ENCODE data around the gene MDM2. TPM values are rescaled to one million over a fixed set of nuclear protein-coding genes. Genes with fewer than 3 reads are reported as not detected.
A peak's percentile ranks its signal among the peaks of the same experiment; 100 is the strongest.

The MDM2 gene
- total and polyA plus RNA-seq, 2 of the 13 experiments (the other 11 are each of a cell fraction or from before 2014, with no cell fraction given) = 29.3 to 314 TPM

GRCh38 chr12:68846811-68847210, 38.8 kb downstream of the MDM2 start:
- POLR2A ChIA-PET = no interaction called here
- H3K79me2 ChIP-seq (ENCODE audit: insufficient read depth, low read length) = no peaks in the 10 kb centered on the region
- FAIRE-seq = no peak

More at GRCh38 chr12:68846811-68847210, 38.8 kb downstream of the MDM2 start:
- Histone ChIP-seq H3K4me3 (replicated peaks in 1 of 3; ENCODE audit: insufficient read depth in 1 of 3, low read depth in 2 of 3, low read length in 3 of 3) (no peak overlapping the region), H3K9me3 (ENCODE audit: low read length) (no peaks in the 10 kb centered on the region), H3K9ac (ENCODE audit: insufficient read depth, low read depth, low read length) (no peak overlapping the region), H3K27ac (ENCODE audit: extremely low read length, insufficient read depth, low read length) (peak overlapping the region; percentile 10), H3K4me2 (ENCODE audit: low read depth, low read length) (no peak overlapping the region), H3K36me3 (replicated peaks in 1 of 2; ENCODE audit: control insufficient read depth in 1 of 2, insufficient read depth in 2 of 2, low read length in 2 of 2) (peaks cover 0 to 7% of the 10 kb centered on the region in 2 experiments; a peak in 2 of 5 replicates), H4K20me1 (ENCODE audit: insufficient read depth, low read length) (peaks cover 17% of the 10 kb centered on the region), H3K27me3 (ENCODE audit: control insufficient read depth in 1 of 2, insufficient read depth in 2 of 2, low read length in 2 of 2) (no peaks in the 10 kb centered on the region), H3K4me1 (ENCODE audit: insufficient read depth, low read length) (peaks cover 43% of the 10 kb centered on the region), H2AFZ (ENCODE audit: low read length) (no peak overlapping the region)
- in situ Hi-C loops (cut with HindIII; ENCODE audit: extremely low pct_ligation_motif_present, low pct_unique_long_range_greater_than_20kb) (no loop called here), intact Hi-C loops (cut with micrococcal nuclease; ENCODE audit: unreplicated experiment) (no loop called here)
- no TSS peak for BruUV-seq (replicated peaks)
- peak; percentile 88 for TF ChIP-seq RBM22 (optimal IDR thresholded peaks at IDR 0.05; ENCODE audit: low read length)
- no peak for TF ChIP-seq ZNF512B (CRISPR knock-in tag; IDR thresholded peaks at IDR 0.05; ENCODE audit: borderline replicate concordance)
- TF ChIP-seq ATAD3A (CRISPR knock-in tag; IDR thresholded peaks at IDR 0.05) = no peak
- TF ChIP-seq SSRP1 (CRISPR knock-in tag; IDR thresholded peaks at IDR 0.05) = 0 out of 2 replicates have a peak, but pooled peaks have one; percentile 48
- TF ChIP-seq NCOR1 (IDR thresholded peaks at IDR 0.05; ENCODE audit: borderline replicate concordance, low read length) = no peak
- peak; percentile 14; the same call in 1 of the 2 replicates for TF ChIP-seq POLR2G (IDR thresholded peaks at IDR 0.05; ENCODE audit: low read depth, low read length)
- no peak for TF ChIP-seq TARDBP (CRISPR knock-in tag; IDR thresholded peaks at IDR 0.05)
- TF ChIP-seq ZKSCAN8 (CRISPR knock-in tag; IDR thresholded peaks at IDR 0.05; ENCODE audit: borderline replicate concordance) = no peak
- peak; percentile 74; the same call in 1 of the 2 replicates for TF ChIP-seq ZNF652 (CRISPR knock-in tag; IDR thresholded peaks at IDR 0.05; ENCODE audit: borderline replicate concordance, low read depth)
- peak; percentile 21; the same call in 1 of the 2 replicates for TF ChIP-seq MBD4 (IDR thresholded peaks at IDR 0.05; ENCODE audit: borderline replicate concordance, low read length)
- TF ChIP-seq, protein P1, sequence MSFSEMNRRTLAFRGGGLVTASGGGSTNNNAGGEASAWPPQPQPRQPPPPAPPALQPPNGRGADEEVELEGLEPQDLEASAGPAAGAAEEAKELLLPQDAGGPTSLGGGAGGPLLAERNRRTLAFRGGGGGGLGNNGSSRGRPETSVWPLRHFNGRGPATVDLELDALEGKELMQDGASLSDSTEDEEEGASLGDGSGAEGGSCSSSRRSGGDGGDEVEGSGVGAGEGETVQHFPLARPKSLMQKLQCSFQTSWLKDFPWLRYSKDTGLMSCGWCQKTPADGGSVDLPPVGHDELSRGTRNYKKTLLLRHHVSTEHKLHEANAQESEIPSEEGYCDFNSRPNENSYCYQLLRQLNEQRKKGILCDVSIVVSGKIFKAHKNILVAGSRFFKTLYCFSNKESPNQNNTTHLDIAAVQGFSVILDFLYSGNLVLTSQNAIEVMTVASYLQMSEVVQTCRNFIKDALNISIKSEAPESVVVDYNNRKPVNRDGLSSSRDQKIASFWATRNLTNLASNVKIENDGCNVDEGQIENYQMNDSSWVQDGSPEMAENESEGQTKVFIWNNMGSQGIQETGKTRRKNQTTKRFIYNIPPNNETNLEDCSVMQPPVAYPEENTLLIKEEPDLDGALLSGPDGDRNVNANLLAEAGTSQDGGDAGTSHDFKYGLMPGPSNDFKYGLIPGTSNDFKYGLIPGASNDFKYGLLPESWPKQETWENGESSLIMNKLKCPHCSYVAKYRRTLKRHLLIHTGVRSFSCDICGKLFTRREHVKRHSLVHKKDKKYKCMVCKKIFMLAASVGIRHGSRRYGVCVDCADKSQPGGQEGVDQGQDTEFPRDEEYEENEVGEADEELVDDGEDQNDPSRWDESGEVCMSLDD (CRISPR knock-in tag; IDR thresholded peaks at IDR 0.05; ENCODE audit: borderline replicate concordance) = no peak
- peak; percentile 15 to 41; a peak in 1 of 4 replicates for TF ChIP-seq POLR2A (IDR thresholded peaks at IDR 0.05; ENCODE audit: insufficient read depth in 1 of 2, low read depth in 2 of 2, low read length in 2 of 2)
- 0 out of 2 replicates have a peak, but pooled peaks have one; percentile 17 for TF ChIP-seq FOSL2 (CRISPR knock-in tag; IDR thresholded peaks at IDR 0.05)
- TF ChIP-seq SP140L (CRISPR knock-in tag; IDR thresholded peaks at IDR 0.05; ENCODE audit: borderline replicate concordance) = no peak
- no peak; the same call in 2 of the 3 replicates for ATAC-seq
- CTCF ChIA-PET (ENCODE audit: low intra/inter-chr PET ratio, low total read pairs) = no interaction called here
- WGBS (ENCODE audit: low lambda C conversion rate) = 36% methylated on average over 3 of the region's 3 CpGs
- no peak for DNase-seq (ENCODE audit: low spot score)

Measured in HepG2 (cell line).